Small intestine (tissue), 7 donors: Measurements from ENCODE around the gene PDE8B. TPM values are rescaled to one million over a fixed set of nuclear protein-coding genes. Genes with fewer than 3 reads are reported as not detected.
"Not testable (repeated sequence)": the region's sequence is repeated elsewhere in the genome, so short reads cannot be mapped to it uniquely, and the experiment has no call there.

Source experiments
- DNase-seq, 2 donors: peaks; one replicate each; pipeline versions ENCODE4 v3.0.0 to v3.0.0-alpha.2; 2013
- FAIRE-seq: peaks from 2 replicates; lab custom pipeline; 2012; peaks lifted over from hg19 to GRCh38; lab: Jason Lieb, UNC
- H3K27ac ChIP-seq, 3 donors: one replicate each; pipeline ENCODE4 v1.5.1; 2013; ENCODE audit warnings: low read length in 2 of 3, mild to moderate bottlenecking in 2 of 3, control low read depth in 1 of 3, inconsistent platforms in 1 of 3, low read depth in 1 of 3, moderate library complexity in 1 of 3
- H3K27me3 ChIP-seq, 3 donors: one replicate each; pipeline ENCODE4 v1.6.1; 2013; ENCODE audit warnings: low read length in 3 of 3, inconsistent platforms in 1 of 3; ENCODE audit not compliant: control insufficient read depth in 3 of 3, insufficient read depth in 3 of 3
- H3K36me3 ChIP-seq, 3 donors: one replicate each; pipeline ENCODE4 v1.6.1; 2013; ENCODE audit warnings: low read length in 3 of 3, inconsistent platforms in 1 of 3, low read depth in 1 of 3, mild to moderate bottlenecking in 1 of 3, moderate library complexity in 1 of 3; ENCODE audit not compliant: control insufficient read depth in 3 of 3, insufficient read depth in 2 of 3
- H3K4me1 ChIP-seq, 3 donors: one replicate each; pipeline ENCODE4 v1.6.1; 2013; ENCODE audit warnings: low read length in 2 of 3, inconsistent platforms in 1 of 3, low read depth in 1 of 3, mild to moderate bottlenecking in 1 of 3, moderate library complexity in 1 of 3; ENCODE audit not compliant: control insufficient read depth in 3 of 3, insufficient read depth in 2 of 3
- H3K4me3 ChIP-seq, 3 donors: one replicate each; pipeline ENCODE4 v1.5.1; 2013; ENCODE audit warnings: low read length in 3 of 3, control low read depth in 1 of 3, inconsistent platforms in 1 of 3, low read depth in 1 of 3, mild to moderate bottlenecking in 1 of 3, moderate library complexity in 1 of 3
- H3K9me3 ChIP-seq, 2 donors: one replicate each; pipeline ENCODE4 v1.6.1; 2013; ENCODE audit warnings: low read depth in 1 of 2, low read length in 1 of 2; ENCODE audit not compliant: control insufficient read depth in 2 of 2, insufficient read depth in 1 of 2
- WGBS, 3 donors: extraction: QIAGEN DNeasy Blood & Tissue Kit; methylation state at CpG; one replicate each; pipeline ENCODE4 v1.1.7; 2013; 5-methylcytosine and 5-hydroxymethylcytosine counted together
- polyA plus RNA-seq, 4 donors: library from polyadenylated mRNA; stranded (reverse) in 3 of 4; unstranded in 1 of 4; fragments of 200-250 nt in 3 of 4; fragments of 120-200 nt in 1 of 4; gene quantifications; one replicate each; pipeline versions ENCODE4 v1.2.1 to v1.2.3, GENCODE V29; 2013
- donor health status: healthy with polysubstance abuse.
- donor health status: control.
- donor health status: control.
- donor health status: Bipolar disorder and iron deficiency.
- donor health status: healthy.

PDE8B gene
- polyA plus RNA-seq, 4 donors = 0.22 to 1.5 (median 0.99) TPM

DNA sequence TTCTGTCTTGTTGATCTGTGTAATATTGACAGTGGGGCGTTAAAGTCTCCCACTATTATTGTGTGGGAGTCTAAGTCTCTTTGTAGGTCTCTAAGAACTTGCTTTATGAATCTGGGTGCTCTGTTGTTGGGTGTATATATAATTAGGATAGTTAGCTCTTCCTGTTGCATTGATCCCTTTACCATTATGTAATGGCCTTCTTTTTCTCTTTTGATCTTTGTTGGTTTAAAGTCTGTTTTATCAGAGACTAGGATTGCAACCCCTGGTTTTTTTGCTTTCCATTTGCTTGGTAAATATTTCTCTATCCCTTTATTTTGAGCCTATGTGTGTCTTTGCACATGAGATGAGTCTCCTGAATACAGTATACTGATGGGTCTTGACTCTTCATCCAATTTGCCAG lies 175.9 kb downstream of the PDE8B start:
- H3K27me3 ChIP-seq, H3K36me3 ChIP-seq, FAIRE-seq, H3K4me1 ChIP-seq, H3K27ac ChIP-seq, H3K9me3 ChIP-seq, H3K4me3 ChIP-seq, DNase-seq: not testable (repeated sequence)
- 89 to 93% (median 90%) methylated on average over 1 of the region's 1 CpG for WGBS, 3 donors

DNA sequence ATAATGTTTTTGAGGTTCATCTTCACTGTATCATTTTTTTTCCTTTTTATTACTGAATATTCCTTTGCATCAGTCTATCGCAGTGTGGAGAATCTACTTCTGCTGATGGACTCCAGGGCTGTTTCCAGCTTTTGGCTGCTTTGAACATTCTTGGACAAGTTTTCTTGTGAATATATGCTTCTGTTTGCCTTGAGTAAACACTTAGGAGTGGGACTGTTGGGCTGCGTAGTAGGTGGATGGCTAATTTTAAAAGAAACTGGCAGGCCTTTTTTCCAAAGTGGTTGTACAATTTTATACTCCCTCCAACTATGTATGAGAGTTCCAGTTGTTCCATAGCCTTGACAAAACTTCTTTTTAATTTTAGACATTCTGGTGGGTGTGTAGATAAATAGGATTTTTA lies 179.3 kb downstream of the PDE8B start:
- Histone ChIP-seq H3K27ac (no peak overlapping the region), H3K27me3 (no peaks in the 10 kb centered on the region), H3K4me3 (no peak overlapping the region), H3K9me3 (no peaks in the 10 kb centered on the region), H3K4me1 (no peaks in the 10 kb centered on the region), H3K36me3 (no peaks in the 10 kb centered on the region)
- DNase-seq = no peak
- 78 to 92% (median 90%) methylated on average over 2 of the region's 2 CpGs for WGBS, 3 donors
- no peak for FAIRE-seq

DNA sequence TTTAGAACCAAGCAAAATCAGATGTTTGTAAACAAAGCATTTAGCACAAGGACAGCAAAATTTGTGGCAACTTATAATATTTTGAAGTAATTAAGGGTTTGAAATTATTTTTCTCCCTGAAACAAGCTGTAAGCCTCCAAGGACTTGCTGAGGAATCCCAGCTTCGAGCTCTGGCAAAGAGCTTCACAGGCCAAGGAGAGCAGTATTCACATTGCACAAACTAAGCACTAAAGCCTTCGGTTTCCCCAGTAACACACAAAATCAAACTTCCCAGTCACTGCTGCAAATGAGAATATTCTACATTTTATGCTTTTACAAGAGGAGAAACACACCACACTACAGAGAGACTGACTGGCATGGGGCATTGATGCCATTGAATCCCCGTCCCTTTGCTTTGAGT lies 179.7 kb downstream of the PDE8B start:
- no peak overlapping the region for H3K27ac ChIP-seq

DNA sequence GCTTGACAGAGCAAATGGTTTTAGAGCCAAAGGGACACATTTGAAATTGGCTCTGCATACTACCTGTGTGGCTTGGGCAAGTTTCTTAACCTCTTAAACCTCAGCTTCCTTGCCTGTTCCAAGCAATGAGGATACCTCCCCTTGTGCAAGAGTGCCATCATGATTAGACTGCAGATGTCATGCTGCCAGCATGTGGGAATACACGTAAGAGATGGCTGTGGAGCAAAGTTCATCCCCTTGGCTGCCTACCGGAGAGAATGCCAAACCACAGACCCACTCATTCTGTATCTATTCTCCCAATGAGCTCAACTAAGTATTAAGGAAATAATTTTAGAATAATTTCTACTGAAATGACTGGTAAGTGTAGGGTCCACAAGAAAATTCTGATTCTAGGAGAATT lies 180.3 kb downstream of the PDE8B start:
- no peak overlapping the region for H3K27ac ChIP-seq
- FAIRE-seq (no peak), DNase-seq (peak; percentile 31 to 35)

More for the DNA sequence above, 179.7 kb downstream of the PDE8B start:
- 81 to 95% (median 89%) methylated on average over 3 of the region's 3 CpGs for WGBS, 3 donors
- Histone ChIP-seq H3K36me3 (no peaks in the 10 kb centered on the region), H3K27me3 (no peaks in the 10 kb centered on the region), H3K9me3 (no peaks in the 10 kb centered on the region), H3K4me1 (no peaks in the 10 kb centered on the region), H3K4me3 (no peak overlapping the region)
- no peak for FAIRE-seq
- DNase-seq = no peak

DNA sequence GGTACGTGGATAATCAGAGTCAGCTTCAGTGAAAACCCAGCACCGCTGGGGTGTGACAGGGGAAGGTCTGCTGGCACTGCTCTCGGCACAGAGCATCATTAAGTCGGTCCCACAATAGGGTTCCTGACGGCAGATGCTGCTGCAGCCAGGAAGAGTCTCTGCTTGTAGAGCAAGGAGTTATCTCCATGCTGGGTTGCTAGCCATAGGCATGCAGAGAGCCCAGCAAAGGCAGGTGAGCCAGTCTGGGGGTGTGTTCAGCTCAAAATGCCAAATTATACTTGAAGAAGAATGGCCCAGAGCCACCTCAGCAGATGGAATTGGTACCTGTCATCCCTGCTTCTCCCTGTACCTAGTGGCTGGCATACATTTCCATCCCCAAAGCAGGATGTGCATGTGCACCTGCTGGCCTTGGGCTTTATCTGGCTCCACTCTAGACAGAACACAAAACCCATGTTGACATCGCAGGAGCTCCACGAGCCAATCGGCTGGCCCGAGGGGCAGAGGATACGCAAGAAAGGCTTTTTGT lies 180.8 kb downstream of the PDE8B start:
- no peak overlapping the region for H3K27ac ChIP-seq

More for the DNA sequence above, 180.3 kb downstream of the PDE8B start:
- Histone ChIP-seq H3K36me3 (no peaks in the 10 kb centered on the region), H3K27me3 (no peaks in the 10 kb centered on the region), H3K9me3 (no peaks in the 10 kb centered on the region), H3K4me1 (no peaks in the 10 kb centered on the region), H3K4me3 (no peak overlapping the region)
- WGBS, 3 donors = 11 to 60% (median 30%) methylated on average over 2 of the region's 2 CpGs

DNA sequence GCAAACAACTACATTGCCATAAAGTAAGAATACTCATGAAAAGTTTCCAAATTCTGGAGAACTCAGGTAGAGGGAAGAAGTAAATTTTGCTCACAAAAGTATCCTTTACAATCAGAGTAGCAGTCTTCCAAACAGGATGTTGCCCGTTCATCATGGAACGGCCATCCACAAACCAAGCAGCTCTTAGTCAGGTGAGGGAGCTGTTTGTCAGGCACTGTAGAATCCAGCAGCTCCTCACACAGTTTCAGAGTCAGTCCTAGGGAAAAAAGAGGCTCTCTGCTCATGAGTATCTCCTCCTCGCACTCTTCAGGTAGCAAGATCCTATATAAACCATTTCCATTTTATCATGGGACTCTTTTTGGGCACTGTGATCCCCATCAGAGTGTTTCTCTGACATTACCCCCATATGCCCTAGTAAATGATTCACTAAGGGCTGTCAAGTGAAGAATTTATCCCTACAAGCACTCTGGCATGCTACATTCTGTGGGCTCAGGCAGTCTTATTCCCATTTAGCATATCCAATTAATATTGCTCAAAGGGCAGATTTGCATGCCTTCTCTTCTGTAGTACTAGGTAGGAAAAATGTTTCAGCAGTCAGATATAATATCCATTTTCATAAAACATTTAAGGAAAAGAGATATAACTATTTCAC lies 183.7 kb downstream of the PDE8B start:
- no peak overlapping the region for H3K27ac ChIP-seq
- FAIRE-seq (no peak), DNase-seq (peak in 1 of 2 donors; percentile 35)
- H3K36me3 ChIP-seq = no peaks in the 10 kb centered on the region
- no peaks in the 10 kb centered on the region for H3K27me3 ChIP-seq
- H3K4me3 ChIP-seq = no peak overlapping the region
- 53 to 67% (median 56%) methylated on average over 3 of the region's 3 CpGs for WGBS, 3 donors
- no peaks in the 10 kb centered on the region for H3K4me1 ChIP-seq
- no peaks in the 10 kb centered on the region for H3K9me3 ChIP-seq

More for the DNA sequence above, 180.8 kb downstream of the PDE8B start:
- Histone ChIP-seq H3K36me3 (no peaks in the 10 kb centered on the region), H3K4me3 (no peak overlapping the region), H3K27me3 (no peaks in the 10 kb centered on the region), H3K4me1 (no peaks in the 10 kb centered on the region), H3K9me3 (no peaks in the 10 kb centered on the region)
- FAIRE-seq (no peak), DNase-seq (no peak)
- 90 to 94% (median 91%) methylated on average over 10 of the region's 10 CpGs for WGBS, 3 donors

DNA sequence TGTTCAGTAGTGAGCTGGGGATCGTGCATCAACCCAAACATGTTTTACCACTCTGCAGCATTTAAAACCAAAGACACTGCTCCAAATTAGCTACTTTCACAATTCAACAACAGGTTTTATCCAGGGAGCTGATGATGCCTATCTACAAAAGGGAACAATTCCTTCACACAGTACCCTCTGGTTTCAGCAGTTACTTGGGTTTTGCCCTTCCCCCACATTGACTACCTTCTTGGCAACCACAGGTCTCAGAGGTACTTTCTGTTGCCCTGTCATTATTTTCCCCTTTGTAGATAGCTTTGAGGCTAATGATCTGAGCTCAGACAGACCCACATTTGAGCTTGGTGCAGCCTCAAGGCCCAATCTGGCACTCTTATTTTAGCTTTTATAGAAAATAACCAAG lies 185.5 kb downstream of the PDE8B start:
- no peak overlapping the region for H3K4me3 ChIP-seq
- H3K27ac ChIP-seq = no peak overlapping the region
- no peaks in the 10 kb centered on the region for H3K27me3 ChIP-seq
- FAIRE-seq (no peak), DNase-seq (no peak)
- no peaks in the 10 kb centered on the region for H3K9me3 ChIP-seq
- WGBS, 3 donors = 75 to 86% (median 79%) methylated on average over 1 of the region's 1 CpG
- H3K4me1 ChIP-seq = no peaks in the 10 kb centered on the region
- no peaks in the 10 kb centered on the region for H3K36me3 ChIP-seq

DNA sequence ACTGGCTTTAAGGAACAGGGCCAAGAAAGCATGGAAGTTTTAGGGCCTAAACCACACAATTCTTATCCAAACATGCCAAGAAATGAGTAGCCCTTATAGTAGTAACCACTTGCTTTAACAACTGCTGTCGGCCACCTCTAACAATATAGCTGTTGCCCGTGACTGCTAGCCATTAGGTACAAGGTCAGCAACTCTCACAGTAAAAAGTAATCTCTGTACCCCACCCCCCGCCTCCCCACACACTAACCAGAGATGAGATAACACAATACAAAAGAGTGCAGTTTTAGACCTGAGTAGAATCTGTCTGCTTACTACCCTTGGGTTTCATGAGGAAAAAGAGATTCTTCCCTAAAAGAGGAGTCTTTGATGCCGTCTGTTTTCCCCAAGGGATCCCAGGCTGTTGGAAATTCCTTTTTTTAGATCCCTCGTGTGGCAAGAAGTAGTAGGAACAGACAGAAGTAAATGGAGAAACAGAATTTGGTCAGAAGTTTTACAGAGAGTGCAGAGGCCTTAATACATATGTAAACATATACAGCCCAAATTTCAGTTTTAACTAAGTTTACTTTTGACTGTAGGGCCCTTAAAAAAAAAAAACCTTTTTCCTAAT lies 187.3 kb downstream of the PDE8B start:
- Histone ChIP-seq H3K4me1 (no peaks in the 10 kb centered on the region), H3K27ac (no peak overlapping the region), H3K9me3 (no peaks in the 10 kb centered on the region), H3K27me3 (no peaks in the 10 kb centered on the region), H3K4me3 (no peak overlapping the region), H3K36me3 (no peaks in the 10 kb centered on the region)
- no peak for FAIRE-seq
- WGBS, 3 donors = 73 to 77% (median 76%) methylated on average over 5 of the region's 5 CpGs
- DNase-seq = peak in 1 of 2 donors; percentile 43
